Right cardiac atrium (tissue), 5 donors: Measurements from ENCODE around the gene SRF. TPM values are rescaled to one million over a fixed set of nuclear protein-coding genes. Genes with fewer than 3 reads are reported as not detected.
A peak's percentile ranks its signal among the peaks of the same experiment; 100 is the strongest.

Experiments used
- ATAC-seq, 2 donors: fragments of 200-7000 bp; cut with Tn5 transposase; one replicate each; pipeline versions ENCODE4 v1.8.0 to v1.9.1; 2020; ENCODE audit warnings: moderate library complexity in 2 of 2, mild to moderate bottlenecking in 1 of 2
- DNase-seq, 3 donors: peaks; one replicate each; pipeline ENCODE4 v3.0.0-alpha.2; 2020
- H3K27ac ChIP-seq: one replicate; pipeline ENCODE4 v1.5.1; 2013; ENCODE audit warnings: mild to moderate bottlenecking, low read length, control low read depth, moderate library complexity
- H3K27me3 ChIP-seq: one replicate; pipeline ENCODE4 v1.6.1; 2013; ENCODE audit not compliant: control insufficient read depth, insufficient read depth
- H3K4me1 ChIP-seq: one replicate; pipeline ENCODE4 v1.6.1; 2013; ENCODE audit warnings: low read length; ENCODE audit not compliant: control insufficient read depth, insufficient read depth
- H3K4me3 ChIP-seq: one replicate; pipeline ENCODE4 v1.5.1; 2013; ENCODE audit warnings: low read length, control low read depth
- H3K9me3 ChIP-seq: one replicate; pipeline ENCODE4 v1.6.1; 2013; ENCODE audit warnings: low read length; ENCODE audit not compliant: control insufficient read depth
- WGBS: extraction: QIAGEN DNeasy Blood & Tissue Kit; methylation state at CpG from one replicate; pipeline ENCODE4 v1.1.7; 2013; 5-methylcytosine and 5-hydroxymethylcytosine counted together
- intact Hi-C, 4 donors: fragments of 100-400 bp; cut with DNase I; formaldehyde crosslinking; loops; one replicate each; pipeline versions ENCODE4 v1.11.0 to v1.14.0; 2022 to 2023
- polyA plus RNA-seq: library from polyadenylated mRNA; stranded (reverse); fragments of 200-250 nt; gene quantifications from one replicate; pipeline ENCODE4 v1.2.3, GENCODE V29; 2013
- total RNA-seq, 4 donors: library from RNA; stranded (reverse); fragmentation: NEBNext Ultra II Directional; extraction: Animal tissue kit (Norgen Biotek cat#: 25700); gene quantifications; one replicate each; pipeline ENCODE4 v1.2.1, GENCODE V29; 2021
- donor health status: healthy with polysubstance abuse.
- donor health status: DM: no; HTN: yes; CAD: no.
- donor health status: DM: no; HTN: no; CAD: no.
- donor health status: DM: no; HTN: yes; CAD: no; lungs with severe emphysema.
- donor health status: DM: yes; HTN: yes; CAD: no.

Gene SRF
- total and polyA plus RNA-seq, 5 donors, result 55.3 to 114 (median 66.4) TPM

DNA sequence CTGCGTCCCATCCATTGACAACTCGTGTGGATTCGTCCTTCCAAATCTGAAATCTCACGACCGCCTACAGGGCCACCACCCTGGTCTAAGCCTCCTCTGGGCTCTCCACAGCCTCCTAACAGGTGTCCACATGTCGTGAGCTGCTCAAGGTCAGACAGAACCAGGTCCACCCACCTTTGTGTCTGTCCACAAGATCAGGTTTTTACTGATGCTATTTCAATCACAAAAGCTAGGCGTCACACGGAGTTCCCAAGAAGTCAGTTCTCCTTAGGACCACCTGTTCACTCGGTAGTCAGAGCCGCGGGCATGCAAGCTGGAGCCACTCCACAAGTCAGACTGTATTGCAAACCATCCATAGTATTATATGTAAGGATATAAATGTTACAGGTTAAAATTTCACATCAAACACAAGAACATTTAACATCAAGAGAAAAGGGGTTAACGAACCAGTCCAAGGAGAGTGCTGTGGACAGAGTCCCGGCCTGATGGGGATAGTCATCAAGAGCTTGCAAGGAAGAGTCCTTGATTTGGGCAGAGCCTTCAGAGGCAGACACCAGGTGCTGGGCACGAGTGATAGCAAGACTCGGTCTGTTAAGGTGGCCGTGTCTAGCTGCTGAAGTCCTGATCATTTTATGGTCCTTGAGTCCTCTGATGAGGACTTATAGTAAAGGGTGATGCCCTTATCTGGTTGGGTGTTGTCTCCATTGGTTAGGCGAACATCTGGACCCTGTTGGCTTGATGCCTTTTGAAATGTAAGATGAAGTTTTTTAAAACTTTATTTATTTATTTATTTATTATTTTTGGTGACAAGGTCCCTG, 58.9 kb downstream of the SRF start:
- no peaks in the 10 kb centered on the region for H3K27me3 ChIP-seq
- H3K4me1 ChIP-seq, result no peaks in the 10 kb centered on the region
- intact Hi-C loops, result no loop called here
- H3K27ac ChIP-seq, result no peak overlapping the region
- ATAC-seq (peak; percentile 8 to 24), DNase-seq (no peak)
- 74% methylated on average over 17 of the region's 17 CpGs for WGBS
- no peak overlapping the region for H3K4me3 ChIP-seq
- H3K9me3 ChIP-seq, result no peaks in the 10 kb centered on the region

GRCh38 chr6:43231053-43231452, 60.0 kb downstream of the SRF start:
- intact Hi-C loops, result no loop called here
- no peak overlapping the region for H3K27ac ChIP-seq
- no peaks in the 10 kb centered on the region for H3K4me1 ChIP-seq
- H3K4me3 ChIP-seq, result no peak overlapping the region
- ATAC-seq, result no peak
- DNase-seq, result no peak
- 89% methylated on average over 4 of the region's 4 CpGs for WGBS
- no peaks in the 10 kb centered on the region for H3K27me3 ChIP-seq
- H3K9me3 ChIP-seq, result no peaks in the 10 kb centered on the region

Other genes with a start within 250 kb of the SRF start
- gene CNPY3, start 241.8 kb upstream of the SRF start, total RNA-seq, result 10 to 100 TPM; 19.2 to 32.4 (median 28.9) TPM
- gene CNPY3, start 241.8 kb upstream of the SRF start, polyA plus RNA-seq, result 19.3 TPM
- gene GNMT, start 210.5 kb upstream of the SRF start, total RNA-seq, result 1 to 10 TPM in 1 of 4 donors, under 1 TPM in 3; 0.43 to 5.8 (median 0.83) TPM
- gene GNMT, start 210.5 kb upstream of the SRF start, polyA plus RNA-seq, result 3.0 TPM
- gene PEX6, start 192.1 kb upstream of the SRF start, total RNA-seq, result 10 to 100 TPM; 17.9 to 30.8 (median 21.2) TPM
- 16.1 TPM for gene PEX6, start 192.1 kb upstream of the SRF start, polyA plus RNA-seq
- 10 to 100 TPM; 32.1 to 39.3 (median 37.6) TPM for gene PPP2R5D, start 186.7 kb upstream of the SRF start, total RNA-seq
- 26.4 TPM for gene PPP2R5D, start 186.7 kb upstream of the SRF start, polyA plus RNA-seq
- gene MEA1, start 157.3 kb upstream of the SRF start, total RNA-seq, result 10 to 100 TPM; 29.9 to 44.4 (median 34.6) TPM
- gene MEA1, start 157.3 kb upstream of the SRF start, polyA plus RNA-seq, result 59.3 TPM
- gene KLHDC3, start 157.0 kb upstream of the SRF start, total RNA-seq, result 100 to 1,000 TPM in 3 of 4 donors, 10 to 100 TPM in 1; 97.3 to 176 (median 138) TPM
- gene KLHDC3, start 157.0 kb upstream of the SRF start, polyA plus RNA-seq, result 170 TPM
- 10 to 100 TPM; 28.2 to 34.3 (median 29.6) TPM for gene RRP36, start 149.6 kb upstream of the SRF start, total RNA-seq
- 27.2 TPM for gene RRP36, start 149.6 kb upstream of the SRF start, polyA plus RNA-seq
- gene CUL7, start 117.4 kb upstream of the SRF start, total RNA-seq, result 1 to 10 TPM; 6.7 to 9.6 (median 9.2) TPM
- gene CUL7, start 117.4 kb upstream of the SRF start, polyA plus RNA-seq, result 4.5 TPM
- 10 to 100 TPM; 83.2 to 94.2 (median 87.8) TPM for gene MRPL2, start 111.8 kb upstream of the SRF start, total RNA-seq
- gene MRPL2, start 111.8 kb upstream of the SRF start, polyA plus RNA-seq, result 92.7 TPM
- 10 to 100 TPM; 36.9 to 51.2 (median 40.1) TPM for gene KLC4, start 111.6 kb upstream of the SRF start, total RNA-seq
- gene KLC4, start 111.6 kb upstream of the SRF start, polyA plus RNA-seq, result 32.4 TPM
- 1 to 10 TPM; 5.8 to 9.4 (median 8.2) TPM for gene PTK7, start 95.0 kb upstream of the SRF start, total RNA-seq
- 4.1 TPM for gene PTK7, start 95.0 kb upstream of the SRF start, polyA plus RNA-seq
- 10 to 100 TPM; 14.6 to 18.7 (median 16.3) TPM for gene CUL9, start 10.9 kb downstream of the SRF start, total RNA-seq
- gene CUL9, start 10.9 kb downstream of the SRF start, polyA plus RNA-seq, result 15.7 TPM
- gene DNPH1, start 58.2 kb downstream of the SRF start, total RNA-seq, result 10 to 100 TPM; 25.7 to 43.2 (median 33.8) TPM
- 60.4 TPM for gene DNPH1, start 58.2 kb downstream of the SRF start, polyA plus RNA-seq
- gene TTBK1, start 72.2 kb downstream of the SRF start, total RNA-seq, result under 1 TPM; 0.33 to 0.69 (median 0.58) TPM
- gene TTBK1, start 72.2 kb downstream of the SRF start, polyA plus RNA-seq, result 0.29 TPM
- not detected for gene SLC22A7, start 127.0 kb downstream of the SRF start, total RNA-seq
- not detected for gene SLC22A7, start 127.0 kb downstream of the SRF start, polyA plus RNA-seq
- 1 to 10 TPM; 1.5 to 3.4 (median 2.7) TPM for gene CRIP3, start 137.6 kb downstream of the SRF start, total RNA-seq
- gene CRIP3, start 137.6 kb downstream of the SRF start, polyA plus RNA-seq, result 2.6 TPM
- 10 to 100 TPM in 3 of 4 donors, 1 to 10 TPM in 1; 9.2 to 14.0 (median 11.4) TPM for gene ZNF318, start 198.4 kb downstream of the SRF start, total RNA-seq
- gene ZNF318, start 198.4 kb downstream of the SRF start, polyA plus RNA-seq, result 4.6 TPM